HG02571 (cell line): Measurements from ENCODE around the gene KCTD1.

Experiments used
- ATAC-seq: cut with Tn5 transposase; IDR thresholded peaks from one replicate; pipeline ENCODE4 v1.9.1; 2021; ENCODE audit warnings: mild to moderate bottlenecking, moderate library complexity; ENCODE audit not compliant: unreplicated experiment

KCTD1 gene

DNA sequence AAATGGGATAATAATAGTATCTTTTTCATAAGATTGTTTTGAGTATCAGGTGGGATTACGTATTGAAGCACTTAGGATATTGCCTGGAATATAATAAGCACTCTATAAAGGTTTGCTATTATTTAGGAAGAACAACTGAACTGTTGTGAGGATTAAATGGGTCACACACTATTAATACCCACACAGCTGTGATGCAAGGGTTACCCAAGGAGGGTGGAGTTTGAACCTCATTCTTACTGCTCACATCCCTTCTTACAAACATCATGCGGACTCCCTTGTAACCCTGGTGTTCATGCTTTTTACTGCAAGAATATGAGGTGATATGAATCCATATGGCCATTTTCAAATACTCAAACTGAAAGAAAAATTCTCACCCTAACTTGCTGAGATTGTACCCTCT is 113.5 kb downstream of the KCTD1 start:
- ATAC-seq, result no peak

DNA sequence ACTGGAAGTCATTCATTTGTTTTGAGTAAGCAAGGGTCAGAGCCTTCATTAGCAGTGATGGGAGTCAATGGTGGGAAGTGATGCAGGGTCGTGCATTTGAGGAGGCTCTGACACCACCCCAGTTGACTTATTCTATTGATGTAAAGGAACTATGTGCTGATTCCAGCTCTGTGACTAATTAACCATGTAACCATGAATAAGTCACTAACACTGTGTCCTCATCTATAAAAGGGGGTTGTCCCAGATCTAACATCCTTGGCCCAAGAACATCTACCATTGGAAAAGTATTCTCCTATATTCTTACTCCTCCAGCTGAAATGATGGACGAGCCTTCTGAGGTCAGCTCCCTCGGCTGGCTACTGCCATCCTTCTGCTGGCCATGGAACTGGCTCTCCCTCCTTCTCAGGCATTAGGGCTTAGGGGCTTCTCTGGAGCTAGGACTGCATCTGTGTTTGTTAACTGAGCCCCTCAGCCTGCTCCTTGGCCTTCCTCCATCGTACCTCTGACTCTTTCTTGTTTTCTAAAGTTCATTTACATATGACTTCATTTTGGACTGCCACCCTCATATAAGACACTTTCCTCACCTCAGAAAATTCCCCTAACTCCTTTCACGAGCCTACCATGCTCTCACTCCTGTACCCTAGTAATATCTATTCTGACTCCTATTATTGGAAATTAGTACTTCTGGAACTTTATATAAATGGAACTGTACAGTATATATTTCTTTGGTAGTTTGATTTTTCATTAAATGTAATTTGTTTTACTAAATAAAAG is 115.5 kb downstream of the KCTD1 start:
- ATAC-seq, result peak; percentile 73

DNA sequence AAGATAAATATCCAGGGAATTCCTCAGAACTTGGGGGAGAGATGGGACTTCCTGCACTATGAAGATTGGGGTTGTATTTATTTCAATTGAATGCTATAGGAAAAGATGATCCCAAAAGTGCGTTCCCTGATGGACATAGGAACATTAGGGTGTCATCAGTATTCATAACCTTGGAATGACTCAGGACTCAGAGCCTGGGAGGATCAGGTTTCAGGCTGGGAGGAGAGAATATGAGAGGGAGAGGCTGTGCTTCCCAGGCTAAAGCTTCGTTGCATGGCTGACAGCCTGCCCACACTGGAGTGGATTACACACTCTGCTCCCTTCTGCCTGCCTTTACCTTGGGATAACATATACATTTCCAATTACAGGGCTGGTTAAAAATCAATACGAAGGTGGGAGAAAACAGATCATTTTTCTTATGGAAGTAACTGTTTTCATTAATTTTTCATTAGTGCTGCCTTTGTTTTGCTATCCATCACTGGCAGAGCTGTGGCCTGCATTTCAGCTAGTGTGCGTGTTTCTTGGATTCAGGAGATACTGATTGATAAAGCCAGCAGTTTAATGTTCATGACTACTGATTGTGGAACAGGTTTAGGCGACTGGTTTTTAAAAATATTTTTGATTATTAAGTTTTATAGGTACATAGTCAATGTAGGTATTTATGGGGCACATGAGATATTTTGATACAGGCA is 118.7 kb downstream of the KCTD1 start:
- no peak for ATAC-seq

DNA sequence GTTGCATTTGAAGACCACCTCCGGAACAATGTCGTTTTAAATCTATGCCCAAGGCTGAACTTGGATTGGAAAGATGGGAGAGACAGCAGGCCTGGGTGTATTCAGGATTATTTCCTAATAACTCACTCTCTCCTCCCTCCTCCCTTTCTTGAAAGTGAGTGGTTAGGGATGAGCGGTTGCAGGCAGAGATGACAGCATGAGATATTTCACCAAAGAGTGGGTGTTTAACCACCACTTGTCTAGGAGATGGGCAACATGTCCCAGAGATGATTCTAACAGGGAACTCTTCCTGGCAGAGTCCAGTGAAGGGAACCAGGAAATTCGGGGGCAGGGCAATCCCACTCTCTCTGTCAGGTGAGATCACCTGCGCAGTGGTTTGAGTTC is 123.2 kb downstream of the KCTD1 start:
- ATAC-seq, result no peak

DNA sequence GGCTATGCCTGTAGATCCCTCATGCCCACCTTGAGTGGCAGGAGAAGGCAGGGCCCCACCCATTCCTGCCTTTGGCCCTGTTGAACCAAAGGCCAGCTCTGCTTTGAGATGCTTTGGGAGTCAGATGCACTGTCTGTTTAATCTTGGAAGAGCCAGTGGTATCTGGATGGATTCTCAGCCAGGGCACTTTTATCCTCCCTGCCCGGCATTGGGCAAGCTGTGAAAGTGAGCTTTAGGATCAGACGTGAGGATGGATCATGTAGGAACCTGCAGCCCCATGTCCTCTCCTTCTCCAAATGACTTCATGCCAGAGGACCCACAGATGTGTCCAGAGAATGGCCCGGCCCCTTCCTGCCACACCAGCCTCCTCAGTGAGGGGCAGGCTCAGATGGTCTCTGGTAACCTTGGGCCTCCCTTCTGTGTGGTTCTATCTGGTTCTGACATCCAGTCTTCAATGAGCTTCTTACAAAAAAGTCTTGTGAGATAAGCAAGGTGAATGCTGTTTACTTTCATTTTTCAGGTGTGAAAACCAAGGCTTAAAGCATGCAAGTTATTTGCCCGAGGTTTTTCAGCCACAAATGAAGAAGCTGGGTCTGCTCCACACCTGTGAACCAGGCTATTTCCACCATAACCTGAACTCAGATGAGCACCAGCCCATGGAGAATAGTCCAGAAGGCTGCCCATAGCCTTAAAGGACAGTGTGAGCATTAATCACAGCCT is 123.8 kb downstream of the KCTD1 start:
- no peak for ATAC-seq

DNA sequence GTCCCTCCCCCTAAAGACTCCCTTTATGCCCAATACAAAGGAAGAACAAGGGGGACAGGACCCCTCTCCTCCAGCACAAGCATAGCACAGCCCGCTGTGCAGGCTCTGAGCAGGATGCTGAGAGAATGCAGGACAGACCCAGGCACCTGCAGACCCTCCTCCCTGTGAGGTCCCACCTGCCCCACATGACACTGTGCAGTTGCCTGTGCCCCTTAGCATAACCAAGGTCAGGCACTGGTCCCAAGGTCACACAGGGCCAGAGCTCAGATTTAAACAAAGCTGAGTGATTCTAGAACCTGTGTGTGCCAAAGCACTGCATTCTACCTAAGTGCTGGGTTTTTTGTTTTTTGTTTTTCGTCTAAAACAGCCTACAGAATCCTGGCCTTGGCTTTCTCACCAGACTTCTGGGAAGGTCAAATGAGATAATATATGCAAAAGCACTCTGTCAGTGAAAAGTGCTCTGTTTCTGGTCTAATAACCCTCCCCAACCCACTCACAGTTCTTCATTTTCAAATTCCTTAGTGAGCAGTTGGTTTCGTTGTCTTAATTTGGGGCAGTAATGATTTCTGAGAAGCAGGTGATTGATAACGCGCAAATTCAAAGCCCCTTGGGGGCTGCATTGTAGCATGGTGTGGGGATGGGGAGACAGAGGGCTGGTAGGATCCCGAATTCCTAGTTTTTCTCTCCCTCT is 125.7 kb downstream of the KCTD1 start:
- ATAC-seq, result peak; percentile 88

DNA sequence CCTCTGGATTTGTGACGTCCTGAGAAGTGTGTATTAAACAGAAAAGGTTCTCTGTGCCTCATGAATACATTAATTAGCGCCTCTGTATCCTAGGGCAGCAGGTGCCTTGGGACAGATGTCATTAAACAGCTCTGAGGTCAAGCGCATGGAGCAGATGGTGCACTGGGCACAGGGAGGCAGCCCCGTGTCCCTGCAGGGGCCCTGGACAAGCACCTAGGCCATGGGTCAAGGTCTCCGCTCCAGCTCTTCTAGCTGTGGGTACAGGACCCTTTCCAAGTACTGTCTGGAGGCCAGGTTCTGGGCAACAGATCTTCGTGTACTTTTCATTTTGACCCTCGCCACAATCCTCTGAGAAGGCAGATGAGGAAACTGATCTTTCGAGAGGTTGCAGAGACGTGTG is 126.4 kb downstream of the KCTD1 start:
- ATAC-seq, result no peak

DNA sequence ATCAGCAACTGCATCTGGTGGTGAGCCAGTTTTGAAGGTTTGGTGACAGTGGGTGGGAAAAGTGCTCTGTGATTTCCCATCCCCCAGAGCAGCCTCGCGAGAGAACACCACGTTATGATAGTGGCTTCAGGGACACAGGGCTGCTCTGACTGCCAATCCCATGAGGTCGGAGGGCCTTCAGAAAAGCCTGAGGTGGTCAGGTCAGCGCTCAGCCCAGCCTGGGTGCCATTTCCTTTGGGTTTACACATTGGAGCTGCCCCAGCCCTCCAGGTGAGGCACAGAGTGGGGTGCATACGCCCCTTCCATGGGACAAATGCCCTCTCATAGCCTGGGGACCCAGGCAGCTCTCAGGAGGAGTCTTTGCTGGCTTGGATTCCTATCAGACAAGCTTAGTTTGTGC is 126.8 kb downstream of the KCTD1 start:
- ATAC-seq, result no peak

DNA sequence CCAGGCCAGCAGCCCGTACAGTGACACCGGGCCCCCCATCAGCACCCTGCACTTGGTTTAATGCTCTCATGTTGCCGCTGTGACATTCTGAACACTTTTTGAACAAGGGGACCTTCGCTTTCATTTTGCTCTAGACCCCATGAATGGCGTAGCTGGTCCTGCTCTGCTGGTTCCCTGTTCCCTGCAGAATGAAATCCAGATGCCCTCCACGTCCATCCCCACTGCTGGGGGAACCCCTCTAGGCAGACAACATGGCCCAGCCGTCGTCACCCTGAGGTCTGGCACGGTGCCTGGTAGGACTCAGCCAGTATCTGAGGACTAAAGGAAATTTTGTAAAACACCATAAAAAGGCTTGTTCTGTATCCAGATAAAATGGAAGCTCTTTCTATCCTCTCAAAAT is 128.6 kb downstream of the KCTD1 start:
- ATAC-seq, result no peak

DNA sequence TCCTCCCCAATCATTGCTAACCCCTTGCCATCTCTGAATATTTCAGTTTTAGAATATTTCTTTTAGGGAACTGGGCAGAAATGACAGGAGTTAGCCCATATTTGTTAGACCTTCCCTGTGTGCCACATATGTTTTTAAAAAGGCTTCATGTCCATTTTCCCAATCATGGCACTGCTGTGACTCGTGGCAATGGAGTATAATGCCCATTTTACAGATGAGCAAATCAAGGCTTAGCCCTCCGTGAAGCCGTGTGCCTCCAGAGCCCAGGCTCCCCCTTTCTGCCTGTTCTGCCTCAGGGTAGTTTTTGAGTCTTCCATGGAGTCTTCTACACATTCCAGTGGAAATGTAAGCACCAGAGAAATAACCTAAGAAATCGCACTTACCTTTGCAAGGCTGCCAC is 130.1 kb downstream of the KCTD1 start:
- no peak for ATAC-seq

DNA sequence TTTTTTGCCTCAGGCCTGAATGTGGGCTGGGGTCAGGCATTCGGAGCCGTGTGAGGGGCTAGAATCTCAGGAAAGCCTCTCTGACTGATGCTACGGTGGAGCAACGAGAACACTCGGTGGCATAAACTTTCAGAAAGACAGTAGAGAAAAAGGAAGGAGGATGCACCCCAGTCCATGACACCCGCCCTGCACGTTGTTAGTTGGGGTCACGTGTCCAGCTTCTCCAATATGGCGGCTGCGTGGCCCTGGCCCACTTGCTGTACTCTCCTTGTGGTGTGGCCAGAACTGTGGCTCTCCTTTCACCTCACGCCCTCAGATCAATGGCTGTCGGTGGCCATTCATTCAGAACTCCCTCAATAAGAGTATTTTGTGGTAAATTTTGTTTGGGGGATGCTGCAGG is 131.2 kb downstream of the KCTD1 start:
- no peak for ATAC-seq

DNA sequence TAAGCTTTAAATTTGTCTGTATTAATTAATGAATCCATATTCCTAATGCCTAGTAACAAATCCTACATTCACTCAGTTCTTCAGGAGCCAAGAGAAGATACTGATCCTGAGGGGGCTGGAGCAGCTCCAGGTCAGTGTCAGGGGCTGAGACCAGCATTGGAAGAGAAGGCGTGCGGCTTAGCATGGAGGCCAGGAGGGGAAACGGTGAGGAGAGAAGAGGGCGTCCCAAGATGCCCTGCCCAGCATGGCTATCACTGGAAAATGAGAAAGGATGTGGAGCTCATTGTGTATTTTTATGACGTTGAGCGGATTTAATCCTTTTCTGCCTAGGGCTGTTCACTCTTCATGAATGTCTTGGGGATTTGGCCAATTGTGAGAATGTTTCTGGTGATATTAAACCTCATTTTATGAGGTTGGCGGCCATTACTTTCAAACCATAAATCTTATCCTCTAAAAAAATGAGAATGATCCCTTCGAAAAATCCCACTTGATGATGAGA is 131.7 kb downstream of the KCTD1 start:
- ATAC-seq, result no peak

DNA sequence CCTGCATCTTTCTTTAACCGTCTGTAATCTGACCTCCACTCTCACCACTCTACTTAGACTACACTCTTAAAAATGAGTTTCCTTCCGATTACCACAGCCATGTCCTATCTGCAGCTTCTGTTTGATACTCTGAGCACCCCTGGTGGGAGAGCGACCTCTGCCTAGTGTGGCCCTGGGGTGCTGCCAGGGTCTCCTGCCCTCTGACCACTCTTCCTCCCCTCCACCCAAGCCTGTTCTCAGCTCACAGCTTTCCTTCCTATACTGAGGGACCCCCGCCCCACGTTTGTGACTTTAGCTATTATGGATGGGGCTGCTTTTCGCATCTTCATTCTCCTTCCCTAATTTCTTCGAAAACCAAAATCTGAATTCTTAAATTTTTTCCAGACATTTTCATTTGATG is 132.7 kb downstream of the KCTD1 start:
- no peak for ATAC-seq

DNA sequence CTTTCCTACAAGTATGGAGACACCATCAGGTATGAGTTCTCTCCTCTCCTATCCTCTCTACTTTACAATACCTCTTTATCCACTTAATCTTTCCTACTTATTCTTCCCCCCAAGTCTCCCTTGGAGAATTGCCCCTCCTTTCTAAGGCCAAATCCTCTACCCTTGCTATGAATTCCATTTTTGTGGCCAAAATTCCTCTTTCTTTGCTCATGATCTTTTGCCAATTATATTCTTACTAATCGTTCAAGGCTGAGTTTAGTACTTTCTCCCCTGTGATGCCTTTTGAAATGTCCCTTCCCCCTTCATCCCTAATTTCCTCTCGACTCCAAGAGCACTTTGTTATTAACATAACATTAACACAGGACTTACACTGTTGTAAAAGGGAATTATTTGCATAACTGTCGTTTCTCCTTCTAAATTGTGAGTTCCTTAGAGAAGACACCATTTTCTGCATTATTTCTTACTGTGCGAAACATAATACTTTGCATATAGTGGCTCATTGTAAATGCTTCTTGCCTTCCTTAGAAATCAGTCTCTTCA is 133.4 kb downstream of the KCTD1 start:
- no peak for ATAC-seq

DNA sequence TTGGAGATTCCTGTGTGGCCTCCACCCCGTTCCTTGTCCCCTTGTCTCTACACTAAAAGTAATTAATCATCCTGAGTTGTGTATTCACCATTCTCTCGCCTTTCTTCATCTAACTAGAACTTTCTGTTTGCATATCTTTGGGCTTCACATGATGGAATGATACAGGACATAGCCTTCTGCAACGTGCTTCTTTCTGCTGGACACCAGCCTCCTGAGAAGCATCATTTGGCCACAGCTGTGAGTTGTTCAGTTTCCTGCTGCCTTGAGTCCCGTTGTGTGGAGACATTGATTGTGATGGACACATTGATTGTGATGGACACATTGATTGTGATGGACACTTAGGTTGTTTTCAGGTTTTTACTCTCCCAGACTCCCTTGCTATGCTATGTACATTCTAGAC is 139.3 kb downstream of the KCTD1 start:
- ATAC-seq, result no peak

DNA sequence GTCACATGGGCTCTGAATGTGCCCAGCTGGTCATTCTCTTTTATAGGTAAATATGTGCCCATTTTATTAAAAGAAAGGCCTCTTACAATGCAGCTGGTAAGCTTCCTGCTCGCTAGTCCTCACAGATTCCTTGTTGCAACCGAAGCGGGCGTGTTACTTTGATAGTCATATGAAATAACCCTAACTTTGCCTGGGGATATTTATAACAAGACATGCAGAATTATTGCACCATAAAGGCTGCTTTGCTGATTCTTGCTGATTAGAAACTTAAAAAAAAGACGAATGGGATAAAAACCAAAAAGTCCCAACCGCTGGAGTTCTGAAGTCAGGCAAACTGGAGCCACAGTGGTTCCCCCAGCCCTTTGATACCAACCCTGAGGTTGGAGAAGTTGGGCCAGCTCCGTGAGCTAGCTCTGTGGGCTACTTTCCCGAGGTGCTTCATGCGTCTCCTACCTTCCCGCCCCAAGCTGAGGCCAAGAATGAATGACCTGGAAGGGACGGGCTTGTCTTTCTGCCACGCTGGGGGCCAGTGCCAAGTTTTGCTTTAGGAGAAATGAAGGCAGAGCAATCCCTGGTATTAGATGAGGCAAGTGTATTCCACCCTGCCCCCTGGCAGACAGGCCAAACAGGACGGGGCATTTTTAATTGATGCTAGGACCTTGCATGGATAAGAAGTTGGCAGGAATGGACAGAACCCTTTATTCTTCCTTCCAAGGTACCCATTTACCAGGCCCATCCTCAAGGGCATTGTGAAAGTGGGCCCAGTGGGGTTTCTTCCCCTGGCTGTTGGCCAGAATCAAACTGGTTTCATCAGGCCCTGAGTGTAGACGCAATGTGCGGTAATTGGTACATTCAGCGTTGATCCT is 140.4 kb downstream of the KCTD1 start:
- ATAC-seq, result no peak

DNA sequence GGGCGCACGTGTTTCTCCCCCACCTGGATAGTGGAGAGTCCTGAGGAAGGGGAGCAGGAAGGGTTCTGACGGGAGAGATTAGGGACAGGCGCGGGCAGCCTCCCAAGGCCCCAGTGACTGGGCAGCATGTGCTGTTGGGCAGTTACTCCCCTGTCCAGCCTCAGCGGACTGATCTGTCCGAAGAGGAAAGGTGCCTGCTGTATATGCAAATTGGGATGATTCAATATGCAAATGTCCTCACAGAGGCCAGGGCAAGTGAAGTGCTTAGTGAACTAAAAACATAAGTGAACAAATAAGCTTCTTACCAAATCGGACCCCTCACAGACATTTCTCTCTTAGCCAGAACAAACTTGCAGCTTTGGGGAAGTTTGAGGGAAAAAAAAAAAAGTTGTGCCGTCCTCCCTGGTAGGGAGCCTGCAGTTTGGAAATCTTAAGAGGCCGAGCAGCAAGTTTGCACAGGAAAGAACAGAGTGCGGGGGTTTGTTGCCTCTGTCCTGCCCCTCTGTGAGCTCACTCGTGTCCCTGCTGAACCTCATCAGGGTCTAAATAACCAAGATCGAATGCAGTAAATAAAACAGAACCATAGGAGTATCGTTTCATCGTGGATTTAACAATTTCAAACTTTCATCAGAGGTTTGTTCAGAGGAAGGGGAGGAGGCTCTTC is 141.4 kb downstream of the KCTD1 start:
- no peak for ATAC-seq

DNA sequence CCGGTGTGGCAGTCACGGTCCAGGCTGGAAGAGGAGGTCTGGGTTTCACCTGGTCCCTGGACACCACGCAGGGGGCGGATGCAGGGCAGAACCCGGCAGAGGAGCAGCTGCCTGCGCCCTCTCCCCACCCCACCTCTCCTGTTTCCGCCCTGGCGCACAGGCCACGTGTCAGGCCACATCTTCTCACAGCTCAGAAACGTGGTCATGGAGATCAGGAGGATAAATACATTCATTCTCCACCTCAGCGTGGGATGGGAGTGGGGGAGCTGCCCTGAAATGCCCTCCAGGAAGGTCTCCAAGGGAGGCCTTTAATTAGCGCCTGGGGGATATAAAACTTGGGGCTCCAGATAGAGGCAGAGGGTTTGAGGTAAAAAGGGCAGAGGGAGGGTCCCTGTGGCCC is 142.0 kb downstream of the KCTD1 start:
- ATAC-seq, result no peak

DNA sequence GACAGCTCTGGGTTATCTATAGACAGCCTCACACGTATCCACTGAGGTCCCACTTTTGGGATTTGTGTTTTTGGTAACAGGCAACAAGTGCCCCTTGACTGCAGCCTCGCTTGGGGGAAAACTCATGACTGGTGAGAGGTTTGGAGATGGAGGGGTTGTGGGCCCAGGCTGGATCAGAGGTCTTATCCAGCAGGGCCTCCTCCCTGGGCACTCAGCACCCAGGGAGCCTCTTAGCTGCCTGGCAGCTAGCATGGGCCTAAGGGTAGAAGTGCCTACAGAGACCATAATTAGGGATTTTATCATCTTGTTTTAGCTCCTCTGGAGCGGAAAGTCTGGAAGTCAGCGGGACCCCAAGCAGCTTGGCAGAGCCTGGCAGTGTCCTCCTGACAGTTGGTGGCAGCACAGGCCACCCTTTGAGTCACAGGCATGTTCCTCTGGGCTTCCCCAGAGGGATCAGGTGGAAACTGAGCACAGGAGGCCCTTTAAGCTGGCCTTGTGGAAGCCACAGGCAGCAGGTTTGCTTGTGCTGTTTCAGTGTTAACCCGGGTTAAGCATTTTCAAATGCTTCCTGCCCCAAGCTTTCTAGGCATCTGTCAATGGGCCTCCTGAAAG is 143.1 kb downstream of the KCTD1 start:
- ATAC-seq, result peak; percentile 67
